HPDE6-E6E7 (cell line): ENCODE measurements around the gene LHX5.
"Not testable (repeated sequence)": the region's sequence is repeated elsewhere in the genome, so short reads cannot be mapped to it uniquely, and the experiment has no call there.

Experiments
- DNase-seq: peaks from one replicate; pipeline ENCODE4 v3.0.0; 2011; ENCODE audit warnings: missing footprints; ENCODE audit errors: extremely low spot score

Gene LHX5

DNA sequence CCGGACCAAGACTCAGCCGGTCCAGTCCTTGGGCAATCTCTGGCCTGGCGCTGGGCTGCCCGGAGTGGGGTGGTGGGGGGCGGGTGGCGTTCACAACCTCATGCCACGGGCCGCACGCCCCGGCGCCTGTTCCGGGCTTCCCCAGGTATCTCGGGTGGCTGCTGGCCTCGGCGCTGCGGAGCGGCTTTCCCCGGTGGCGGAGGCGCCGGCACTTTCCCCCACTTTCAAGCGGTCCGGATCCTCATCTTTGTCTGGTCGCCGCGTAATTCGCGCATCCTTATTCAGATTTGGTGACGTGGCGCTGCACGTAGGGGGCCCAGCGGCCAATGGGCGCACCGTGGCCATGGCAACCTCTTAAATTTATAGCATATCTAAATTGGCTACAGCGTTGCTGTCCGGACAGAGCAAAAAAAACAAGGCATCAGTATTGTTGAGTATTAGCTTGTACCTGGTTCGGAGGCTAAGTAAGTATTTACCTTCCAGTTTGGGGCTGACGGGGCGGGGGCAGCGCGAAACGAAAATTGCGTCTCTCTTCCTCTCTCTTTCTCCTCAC lies at the start of gene LHX5:
Gene LHX5 (minus strand): TSS at position 253 of the 553 bp plus-strand sequence. CDS start 373 bp downstream, outside the sequence.
- DNase-seq: no peak

DNA sequence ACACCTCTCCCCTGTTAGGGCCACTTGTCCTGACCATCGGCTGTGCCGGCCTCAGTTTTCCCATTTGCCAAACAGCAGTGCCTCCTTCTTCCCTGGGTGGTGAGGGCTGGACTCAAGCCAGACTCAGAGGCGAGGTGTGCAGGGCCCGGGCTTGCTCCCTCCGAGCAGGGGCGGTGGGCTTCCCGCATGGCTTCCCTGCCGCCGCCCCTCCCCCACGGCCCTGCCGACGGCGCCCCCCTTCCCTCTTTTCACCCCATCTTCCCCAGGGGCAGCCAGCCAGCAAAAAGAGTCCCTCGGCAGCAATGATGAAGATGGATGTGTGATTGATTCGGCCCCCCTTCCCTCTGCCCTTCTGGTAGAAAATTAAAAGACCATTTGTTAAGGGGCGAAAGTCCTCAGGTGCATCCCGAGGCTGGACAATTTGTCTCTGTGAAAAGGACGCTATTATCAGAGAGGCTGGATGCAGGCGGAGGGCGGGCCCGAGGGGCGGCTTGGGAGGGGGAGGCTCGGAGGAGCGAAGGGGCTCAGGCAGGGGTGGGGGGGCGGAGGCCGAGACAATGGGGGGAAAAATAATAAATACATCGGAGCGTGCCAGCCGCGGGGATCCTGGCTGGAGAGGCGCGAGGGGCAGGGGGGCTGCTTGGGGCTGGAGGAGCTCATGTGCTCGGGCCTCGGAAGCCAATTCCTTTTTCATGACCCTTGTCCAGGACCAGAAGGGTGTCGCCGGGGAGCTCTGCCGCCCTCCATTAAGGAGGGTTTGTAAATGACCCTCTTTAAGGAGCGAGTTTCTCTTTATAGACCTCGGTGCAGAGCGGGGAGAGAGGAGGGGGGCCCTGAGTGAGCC lies 48.0 kb upstream of the LHX5 start:
- DNase-seq: no peak

DNA sequence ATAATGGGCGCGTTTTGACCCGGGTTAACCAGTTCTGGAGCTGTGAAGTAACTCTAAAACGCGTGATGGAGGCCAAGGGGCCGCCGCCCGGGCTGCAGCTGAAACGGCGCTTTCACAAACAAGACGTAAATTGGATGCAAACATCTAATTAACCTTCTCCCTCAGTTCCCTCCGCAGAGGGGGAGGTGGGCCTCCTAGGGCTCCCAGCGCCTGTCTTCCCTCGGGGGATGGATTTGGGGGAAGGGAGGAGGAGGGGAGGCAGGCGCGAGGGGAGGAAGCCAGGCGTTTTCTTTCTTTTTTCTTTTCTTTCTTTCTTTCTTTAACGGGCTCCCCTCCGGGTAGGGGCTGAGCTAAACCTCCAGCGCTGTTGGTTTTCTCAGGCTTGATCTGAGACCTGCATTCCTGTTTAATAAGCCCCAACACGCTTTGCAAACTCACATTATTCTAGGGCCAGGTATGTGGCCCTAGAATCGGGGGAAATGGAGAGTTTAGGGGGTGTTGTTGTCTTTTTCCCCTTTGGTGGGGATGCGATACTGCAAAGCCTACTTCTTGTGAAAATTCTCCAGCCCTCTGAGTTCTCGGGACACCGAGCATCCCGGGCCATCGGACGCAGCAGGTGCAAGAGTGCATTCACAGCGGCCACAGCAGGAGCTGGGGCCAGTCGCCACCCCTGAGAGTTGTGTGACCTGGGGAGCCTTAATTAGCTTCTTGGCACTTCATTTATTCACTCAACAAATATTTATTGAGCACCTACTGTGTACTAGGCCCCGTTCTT lies 43.6 kb upstream of the LHX5 start:
- no peak for DNase-seq

DNA sequence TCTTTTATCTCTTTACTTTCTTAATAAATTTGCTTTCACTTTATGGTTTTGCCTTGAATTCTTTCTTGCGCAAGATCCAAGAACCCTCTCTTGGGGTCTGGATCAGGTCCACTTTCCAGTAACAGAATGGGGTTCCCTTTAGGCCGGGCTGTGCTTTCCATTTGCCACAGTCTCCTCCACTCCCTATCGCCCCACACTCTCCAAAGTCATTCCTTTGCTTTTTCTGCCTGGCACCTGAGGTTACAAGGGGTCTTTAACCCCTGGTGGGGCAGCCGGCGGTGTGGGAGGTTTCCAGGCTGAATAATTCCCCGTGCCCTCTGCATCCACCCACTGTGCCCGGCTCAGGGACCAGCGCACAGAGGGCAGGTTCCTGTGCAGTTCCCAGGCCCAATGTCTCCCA lies 42.9 kb upstream of the LHX5 start:
- no peak for DNase-seq

DNA sequence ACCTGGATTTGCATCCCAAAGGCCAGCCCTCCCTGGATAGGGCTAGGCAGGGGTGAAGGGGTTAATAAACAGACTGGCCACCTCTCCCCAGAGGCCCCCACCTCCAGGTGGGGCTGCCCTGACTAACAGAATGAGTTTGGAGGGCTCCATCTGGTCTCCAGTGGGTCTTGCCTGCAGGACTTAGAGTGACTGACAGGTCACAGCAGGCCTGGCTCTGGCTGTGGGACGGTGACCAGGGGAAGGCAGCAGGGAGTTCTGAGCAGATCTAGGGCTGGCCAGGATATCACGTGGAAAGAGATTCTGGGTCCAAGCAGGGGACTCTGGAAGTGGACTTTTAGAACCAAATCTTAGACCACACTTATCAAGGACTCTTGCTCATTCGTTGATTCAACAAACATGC lies 40.9 kb upstream of the LHX5 start:
- no peak for DNase-seq

DNA sequence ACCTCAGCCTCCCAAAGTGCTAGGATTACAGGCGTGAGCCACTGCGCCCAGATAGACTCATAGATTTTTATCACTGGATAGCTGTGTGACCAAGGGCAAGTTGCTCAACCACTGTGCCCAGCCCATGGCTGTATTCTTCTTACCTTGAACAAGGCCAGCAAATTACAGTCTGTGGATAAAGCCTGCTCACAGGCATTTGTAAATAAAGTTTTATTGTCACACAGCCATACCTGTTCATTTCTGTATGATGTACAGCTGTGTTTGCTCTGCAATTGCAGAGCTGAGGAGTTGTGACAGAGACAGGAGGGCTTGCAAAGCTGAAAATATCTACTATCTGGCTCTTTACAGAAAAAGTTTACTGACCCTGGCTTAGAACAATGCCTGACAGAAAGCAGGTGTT lies 35.2 kb upstream of the LHX5 start:
- no peak for DNase-seq

DNA sequence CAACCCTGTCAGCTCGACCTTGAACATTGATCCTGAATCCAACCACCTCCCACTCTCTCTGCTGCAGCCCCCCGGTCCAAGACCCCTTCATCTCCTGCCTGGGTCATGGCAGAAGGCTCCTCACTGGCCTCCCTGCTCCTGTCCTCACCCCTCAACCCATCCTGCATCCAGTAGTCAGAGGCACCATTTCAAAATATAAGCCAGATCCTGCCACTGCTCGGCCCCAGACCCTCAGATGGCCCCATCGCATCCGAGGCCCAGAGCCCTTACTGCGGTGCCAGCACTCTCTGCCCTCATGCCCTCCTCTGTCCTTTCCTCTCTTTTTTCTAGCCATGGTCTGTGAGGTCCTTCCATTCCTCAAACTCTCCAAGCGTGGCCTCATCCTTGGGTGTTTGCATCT lies 34.3 kb upstream of the LHX5 start:
- no peak for DNase-seq

DNA sequence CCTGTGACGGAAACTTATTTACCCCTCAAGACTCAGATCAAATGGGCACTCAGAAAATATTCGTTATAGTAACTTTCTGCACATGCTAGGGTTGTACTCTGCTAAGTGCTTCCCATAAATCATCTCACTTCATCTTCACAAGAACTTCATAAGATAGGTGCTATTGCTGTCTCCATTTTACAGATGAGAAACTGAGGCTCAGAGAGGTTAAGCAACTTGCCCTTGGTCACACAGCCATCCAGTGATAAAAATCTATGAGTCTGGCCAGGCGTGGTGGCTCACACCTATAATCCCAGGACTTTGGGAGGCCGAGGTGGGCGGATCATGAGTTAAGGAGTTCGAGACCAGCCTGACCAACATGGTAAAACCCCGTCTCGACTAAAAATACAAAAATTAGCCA lies 33.2 kb upstream of the LHX5 start:
- no peak for DNase-seq

DNA sequence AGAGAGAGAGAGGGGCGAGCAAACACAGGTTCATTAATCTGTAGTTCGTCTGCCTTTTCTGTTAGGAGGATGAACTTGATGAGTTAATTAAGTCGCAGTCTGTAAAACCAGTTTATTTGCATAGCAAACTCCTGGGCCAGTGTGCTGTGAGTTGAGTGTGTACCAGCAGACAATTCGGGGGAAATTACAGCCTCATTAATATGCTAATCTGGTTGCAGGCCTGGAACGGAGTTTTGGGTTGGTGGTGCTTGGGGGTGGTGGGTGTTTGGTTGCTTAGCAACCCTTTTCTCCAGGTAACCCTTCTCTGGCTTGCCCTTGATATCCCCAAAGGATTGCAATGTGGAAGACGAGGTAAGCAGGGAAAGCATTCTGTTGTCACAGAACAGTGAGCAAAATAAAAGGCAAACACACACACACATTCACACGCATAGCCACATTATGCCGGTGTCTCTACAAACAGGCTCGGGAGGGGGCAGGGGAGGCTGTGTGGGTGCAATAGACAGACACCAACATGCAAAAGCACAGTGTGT lies 29.2 kb upstream of the LHX5 start:
- DNase-seq: no peak

DNA sequence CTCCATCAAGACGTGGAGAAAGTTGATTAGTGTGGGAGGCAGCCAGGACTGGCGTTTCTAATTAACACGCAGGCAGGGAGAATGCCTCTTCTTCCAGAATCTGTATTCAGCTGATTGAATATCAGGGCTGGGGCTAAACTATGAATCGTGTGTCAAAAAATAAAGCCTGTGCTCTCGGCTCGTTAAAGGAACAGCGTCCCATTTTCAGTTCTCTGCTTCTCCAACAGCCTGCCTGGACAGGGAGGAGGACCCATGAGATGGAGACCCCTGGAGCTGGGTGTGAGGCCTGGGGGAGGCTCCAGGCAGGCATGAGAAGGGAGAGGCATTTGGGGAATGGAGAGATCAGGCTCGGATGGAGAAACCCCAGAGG lies 28.6 kb upstream of the LHX5 start:
- no peak for DNase-seq

DNA sequence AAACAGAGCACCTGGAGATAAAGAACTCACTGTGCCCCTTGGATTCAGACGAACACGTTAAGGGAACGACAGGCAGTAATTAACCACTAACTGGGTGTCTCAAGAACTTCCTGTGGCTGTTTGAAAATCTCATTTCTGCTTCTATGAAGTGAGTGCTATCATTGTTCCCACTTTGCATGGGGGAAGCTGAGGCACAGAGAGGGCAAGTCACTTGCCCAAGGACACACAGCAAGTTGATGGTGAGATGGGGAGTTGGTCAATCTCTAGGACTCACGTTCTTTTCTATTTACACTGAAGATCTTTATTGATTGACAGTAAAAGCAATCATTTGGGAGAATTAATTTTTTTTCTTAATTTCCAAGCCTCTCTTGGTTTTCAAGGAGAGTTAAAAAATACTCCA lies 26.8 kb upstream of the LHX5 start:
- DNase-seq: no peak

DNA sequence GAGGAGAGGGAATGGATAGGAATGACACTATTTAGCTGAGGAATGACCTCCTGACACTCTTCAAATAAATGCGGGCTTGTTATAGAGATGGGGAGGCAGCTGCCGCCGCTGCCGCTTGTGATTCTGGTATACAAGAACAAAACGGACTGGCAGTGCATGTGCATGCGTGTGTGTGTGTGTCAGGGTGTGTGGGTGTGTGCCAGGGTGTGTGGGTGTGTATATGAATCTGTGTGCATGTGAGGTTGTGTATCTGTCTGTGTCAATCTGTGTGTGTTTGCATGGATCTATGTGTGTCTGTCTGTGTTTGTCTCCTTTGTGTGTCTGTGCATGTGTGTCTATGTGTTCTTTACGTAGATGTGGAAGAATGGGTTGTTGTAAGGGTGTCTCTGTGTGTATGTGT lies 26.0 kb upstream of the LHX5 start:
- DNase-seq: no peak

DNA sequence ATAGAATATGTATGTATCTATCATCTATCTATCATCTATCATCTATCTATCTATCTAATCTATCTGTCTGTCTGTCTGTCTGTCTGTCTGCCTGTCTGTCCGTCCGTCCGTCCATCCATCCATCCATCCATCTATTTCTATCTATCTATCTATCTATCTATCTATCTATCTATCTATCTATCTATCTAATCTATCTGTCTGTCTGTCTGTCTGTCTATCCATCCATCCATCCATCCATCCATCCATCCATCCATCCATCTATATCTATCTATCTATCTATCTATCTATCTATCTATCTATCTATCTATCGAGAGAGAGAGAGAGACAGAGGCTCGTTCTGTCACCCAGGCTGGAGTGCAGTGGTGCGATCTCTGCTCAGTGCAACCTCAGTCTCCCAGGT lies 24.3 kb upstream of the LHX5 start:
- not testable (repeated sequence) for DNase-seq

DNA sequence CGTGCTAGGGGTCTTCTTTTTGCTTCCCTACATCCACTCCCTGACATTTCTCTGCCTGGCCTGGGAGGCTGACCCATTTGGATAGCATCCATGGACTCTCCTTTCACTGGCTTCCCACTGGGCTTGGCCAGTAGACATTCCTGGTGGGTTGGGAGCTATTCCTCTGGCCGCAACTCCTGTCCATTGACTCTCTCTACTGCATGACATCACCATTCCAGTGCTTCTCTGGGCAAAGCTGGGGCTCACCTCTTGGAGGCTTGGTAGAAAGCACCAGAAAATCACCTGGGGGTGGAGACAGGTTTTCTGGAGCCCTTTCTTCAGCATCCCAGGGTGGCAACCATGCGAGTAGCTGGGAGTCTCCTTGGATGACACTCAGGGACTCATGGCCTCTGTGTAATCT lies 16.7 kb upstream of the LHX5 start:
- no peak for DNase-seq

DNA sequence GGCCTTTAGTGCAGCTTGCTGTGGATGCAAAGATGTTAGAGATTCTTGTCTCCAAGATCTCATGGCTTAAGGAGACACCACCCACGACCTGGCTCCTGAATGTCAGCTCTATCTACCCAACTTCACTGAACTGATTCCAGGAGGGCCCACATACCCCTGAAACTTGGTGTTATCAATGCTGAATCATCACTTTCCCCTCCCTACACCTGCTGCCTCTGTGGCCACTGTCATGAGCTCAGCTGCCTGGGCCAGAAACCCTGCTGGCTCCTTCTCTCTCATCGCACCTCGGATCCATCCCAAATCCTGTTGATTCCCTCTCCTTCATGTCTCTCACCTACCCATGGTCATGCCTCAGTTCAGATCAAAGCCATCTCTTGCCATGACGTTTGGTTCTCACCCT lies 15.1 kb upstream of the LHX5 start:
- no peak for DNase-seq

DNA sequence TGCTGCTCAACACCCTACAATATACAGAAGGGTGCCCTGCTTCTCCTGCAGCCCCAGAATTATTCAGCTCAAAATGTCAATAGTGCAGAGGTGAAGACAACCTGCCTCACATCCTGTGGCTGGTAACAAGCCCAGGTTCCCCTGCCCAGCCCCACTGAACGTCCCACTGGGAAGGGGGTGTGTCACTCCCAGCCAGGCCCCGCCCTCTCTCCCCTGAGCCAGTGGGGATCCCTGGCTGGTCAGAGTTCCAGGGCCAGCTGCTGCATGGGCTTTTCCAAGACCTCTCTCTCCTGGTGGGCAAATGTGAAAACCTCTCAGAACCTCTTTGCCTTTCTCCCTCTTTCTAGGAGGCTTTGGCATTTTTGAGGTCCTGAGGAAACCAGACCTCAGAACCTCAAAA lies 13.7 kb upstream of the LHX5 start:
- no peak for DNase-seq

DNA sequence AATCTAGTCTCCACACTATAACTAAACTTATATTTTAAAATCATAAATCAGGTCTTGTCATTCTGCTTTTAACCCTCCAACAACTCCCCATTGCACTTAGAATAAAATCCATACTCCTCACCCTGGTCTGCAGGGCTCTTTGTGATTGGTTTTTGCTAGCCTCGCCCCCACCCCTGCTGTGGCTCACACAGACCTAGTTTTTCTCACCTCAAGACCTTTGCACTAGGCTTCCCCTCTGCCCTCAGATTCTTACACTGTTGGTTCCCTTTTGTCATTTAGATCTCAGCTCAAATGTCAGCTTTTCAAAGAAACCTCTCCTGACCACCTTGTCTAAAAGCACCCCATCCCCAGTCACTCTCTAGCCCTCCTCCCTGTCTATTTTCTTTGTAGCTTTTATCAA lies 10.7 kb upstream of the LHX5 start:
- DNase-seq: no peak

DNA sequence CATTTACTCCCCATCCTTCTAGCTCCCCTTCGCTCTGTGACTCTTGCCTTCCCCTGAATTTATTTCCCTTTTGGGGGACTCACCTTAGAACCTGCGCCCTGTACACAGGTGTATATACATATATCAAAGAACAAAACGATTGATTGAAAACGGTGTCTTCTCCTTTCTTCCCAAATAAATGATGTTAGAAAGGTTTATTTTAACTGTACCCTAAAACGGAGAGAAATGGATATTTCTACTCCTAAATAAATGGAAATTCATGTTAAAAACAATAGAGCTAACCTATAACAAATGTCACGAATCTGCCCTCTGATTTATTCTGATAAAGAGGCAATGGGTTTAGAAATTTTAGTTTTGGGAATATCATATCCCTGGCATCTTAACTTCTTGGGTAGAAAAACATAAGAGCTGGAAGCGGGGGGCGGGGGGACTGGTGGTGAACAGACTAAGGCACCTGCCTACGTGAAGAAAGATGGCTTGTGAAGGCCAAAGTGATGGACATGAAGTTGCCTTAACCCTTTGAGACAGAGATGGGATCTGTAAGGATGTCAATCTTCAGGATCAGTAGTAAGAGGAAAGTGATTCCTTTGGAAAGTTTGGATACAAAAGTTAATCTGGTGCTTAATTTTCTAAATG lies 8.8 kb upstream of the LHX5 start:
- DNase-seq: no peak

DNA sequence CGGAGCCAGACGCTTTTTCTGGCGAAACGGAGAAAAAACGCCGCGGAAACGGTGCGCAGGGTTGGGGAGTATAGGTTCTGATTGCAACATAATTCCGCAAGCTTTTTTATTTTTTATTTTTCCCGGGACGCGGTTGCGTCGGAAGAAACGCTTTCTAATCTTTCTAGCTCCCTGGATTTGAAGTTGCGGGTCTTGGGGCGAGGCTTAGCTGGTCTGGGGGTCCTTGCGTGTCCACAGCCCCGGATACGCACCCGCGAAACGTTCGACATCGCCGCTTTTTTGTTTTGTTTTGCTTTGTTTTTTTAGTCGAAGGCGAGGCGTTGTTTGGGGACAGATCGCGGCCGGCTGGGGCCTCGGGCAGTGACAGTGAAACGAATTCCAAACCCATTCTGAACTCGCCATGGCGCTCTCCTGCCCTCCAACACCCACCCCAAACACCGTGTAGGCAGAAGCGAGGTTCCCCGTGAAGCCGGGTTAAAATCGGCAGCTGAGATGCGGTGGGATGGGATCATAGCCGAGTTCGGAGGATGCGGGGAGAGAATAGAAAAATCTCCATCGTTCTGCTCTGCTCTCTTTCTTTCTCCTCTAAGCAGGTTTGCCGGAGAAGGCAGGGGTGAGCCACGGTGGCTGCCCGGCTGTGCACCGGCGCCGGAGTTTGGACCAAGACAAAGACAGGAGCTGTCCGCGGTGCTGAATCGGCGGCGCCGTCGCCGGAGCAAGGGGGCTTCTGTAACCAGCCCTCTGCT lies 8.1 kb upstream of the LHX5 start:
- no peak for DNase-seq

DNA sequence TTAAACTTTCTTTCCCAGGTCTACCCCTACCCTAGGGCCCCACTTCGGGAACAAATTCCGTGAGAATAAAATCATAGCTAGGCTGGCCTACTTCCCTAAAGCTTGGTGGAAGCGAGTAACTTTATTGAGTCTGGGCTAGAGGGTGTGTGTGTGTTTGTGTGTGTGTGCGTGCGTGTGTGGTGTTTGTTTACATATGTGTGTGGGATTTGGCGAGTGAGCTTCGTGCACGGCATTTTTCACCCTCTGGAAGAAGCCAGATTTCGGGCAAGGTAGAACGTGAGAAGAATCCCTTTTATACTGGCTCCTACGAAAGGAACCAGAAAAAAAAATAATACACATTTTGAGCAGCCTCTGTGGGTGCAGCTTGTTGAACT lies 7.5 kb upstream of the LHX5 start:
- DNase-seq: no peak

DNA sequence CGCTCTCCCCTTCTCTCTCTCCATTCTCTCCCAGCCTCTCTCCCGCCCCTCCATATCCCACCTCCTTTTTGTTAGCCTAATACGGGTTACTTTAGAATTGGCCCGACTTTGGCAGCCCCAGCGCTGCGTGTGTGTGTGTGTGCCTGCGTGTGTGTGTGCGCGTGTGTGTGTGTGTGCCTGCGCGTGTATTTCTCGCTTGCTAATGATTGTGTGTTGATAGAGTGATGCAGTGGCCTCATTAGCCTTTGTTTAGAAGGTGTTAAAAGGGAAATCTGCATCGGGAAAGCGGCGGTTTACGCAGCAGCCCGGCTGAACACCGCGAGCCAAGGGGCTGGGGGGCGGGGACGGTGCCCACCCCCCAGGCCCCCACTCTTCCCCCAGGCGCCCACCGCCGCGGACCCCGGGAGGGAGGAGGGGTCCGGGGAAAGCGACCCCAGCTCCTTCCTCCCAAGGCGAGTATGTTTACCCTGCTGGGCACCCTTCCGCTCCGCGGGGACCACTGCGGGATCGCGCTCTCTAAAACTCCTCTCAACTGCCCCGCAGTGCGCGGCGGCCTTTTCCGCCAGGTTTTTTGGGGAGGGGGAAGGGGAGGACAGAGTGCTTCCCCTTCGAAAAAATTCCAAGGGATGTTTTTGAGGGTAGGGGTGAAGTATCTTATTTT lies 6.8 kb upstream of the LHX5 start:
- DNase-seq: no peak
